IMR-90 (cell line): ENCODE data around the gene CCL28. TPM values are rescaled to one million over a fixed set of nuclear protein-coding genes. Genes with fewer than 3 reads are reported as not detected.
"Not testable (repeated sequence)": the region's sequence is repeated elsewhere in the genome, so short reads cannot be mapped to it uniquely, and the experiment has no call there.

ENCODE experiments used
- ATAC-seq: fragments of 200-7000 bp; cut with Tn5 transposase; 2 replicates; pipeline ENCODE4 v1.9.1; 2020; ENCODE audit warnings: low read depth, mild to moderate bottlenecking, moderate library complexity
- BruUV-seq: library from RNA; stranded (reverse); fragments of 400-500 nt; replicated peaks from 2 replicates; lab custom pipeline; 2021; lab: Mats Ljungman, UMichigan
- CTCF ChIA-PET: fragments of 300-600 bp; formaldehyde crosslinking; extraction: SDS; loops from one replicate; lab custom pipeline; 2021; ENCODE audit warnings: antibody characterized with exemption; lab: Yijun Ruan, JAX
- POLR2A ChIA-PET: fragments of 300-600 bp; sonication (Branson Sonifier 250); formaldehyde crosslinking; loops from one replicate; lab custom pipeline; 2022; ENCODE audit warnings: antibody characterized with exemption; ENCODE audit not compliant: unreplicated experiment; lab: Charles Lee
- DNase-seq: peaks from one replicate; pipeline ENCODE4 v3.0.0; 2013
- H2AFZ ChIP-seq: replicated peaks from 2 replicates; pipeline ENCODE3; 2013; ENCODE audit warnings: low read length, mild to moderate bottlenecking; ENCODE audit not compliant: poor library complexity
- H2AK5ac ChIP-seq: 2 replicates; pipeline ENCODE4 v1.6.1; 2013; ENCODE audit warnings: low read depth, low read length, inconsistent platforms
- H2AK9ac ChIP-seq: replicated peaks from 2 replicates; pipeline ENCODE3; 2013; ENCODE audit warnings: mild to moderate bottlenecking, low read depth, low read length, moderate library complexity; ENCODE audit not compliant: poor library complexity
- H2BK120ac ChIP-seq: 2 replicates; pipeline ENCODE4 v1.6.1; 2013; ENCODE audit warnings: low read depth, low read length, inconsistent platforms
- H2BK15ac ChIP-seq: 3 replicates; pipeline ENCODE4 v1.6.1; 2013; ENCODE audit warnings: low read depth, low read length, inconsistent platforms
- H2BK20ac ChIP-seq: 2 replicates; pipeline ENCODE4 v1.6.1; 2013; ENCODE audit warnings: low read depth, mild to moderate bottlenecking, inconsistent platforms, low read length, moderate library complexity
- H2BK5ac ChIP-seq: 2 replicates; pipeline ENCODE4 v1.6.1; 2013; ENCODE audit warnings: mild to moderate bottlenecking, low read depth, low read length, inconsistent platforms; ENCODE audit not compliant: poor library complexity, severe bottlenecking
- H3K14ac ChIP-seq: replicated peaks from 2 replicates; pipeline ENCODE4 v1.6.1; 2013; ENCODE audit warnings: low read depth, low read length, inconsistent platforms
- H3K18ac ChIP-seq: 2 replicates; pipeline ENCODE4 v1.6.1; 2013; ENCODE audit warnings: low read depth, low read length, control low read depth
- H3K23ac ChIP-seq: 2 replicates; pipeline ENCODE4 v1.6.1; 2013; ENCODE audit warnings: low read depth, low read length, inconsistent platforms
- H3K27ac ChIP-seq: 2 replicates; pipeline ENCODE4 v1.5.1; 2013; ENCODE audit warnings: mild to moderate bottlenecking, control low read depth, low read length; ENCODE audit not compliant: insufficient read depth
- H3K27me3 ChIP-seq: 2 replicates; pipeline ENCODE4 v1.6.1; 2013; ENCODE audit warnings: low read length; ENCODE audit not compliant: control insufficient read depth, insufficient read depth
- H3K36me3 ChIP-seq: 2 replicates; pipeline ENCODE4 v1.6.1; 2013; ENCODE audit warnings: low read length, mixed read lengths; ENCODE audit not compliant: control insufficient read depth, insufficient read depth
- H3K4ac ChIP-seq: 2 replicates; pipeline ENCODE4 v1.6.1; 2013; ENCODE audit warnings: low read depth, low read length, inconsistent platforms
- H3K4me1 ChIP-seq: 2 replicates; pipeline ENCODE4 v1.6.1; 2013; ENCODE audit warnings: low read length, mixed read lengths; ENCODE audit not compliant: control insufficient read depth, insufficient read depth
- H3K4me2 ChIP-seq: 2 replicates; pipeline ENCODE4 v1.6.1; 2013; ENCODE audit warnings: low read depth, mild to moderate bottlenecking, control low read depth, low read length, moderate library complexity
- H3K4me3 ChIP-seq: 2 replicates; pipeline ENCODE4 v1.5.1; 2013; ENCODE audit warnings: low read depth, mild to moderate bottlenecking, control low read depth, low read length, moderate library complexity; ENCODE audit not compliant: insufficient read depth
- H3K56ac ChIP-seq: 2 replicates; pipeline ENCODE4 v1.6.1; 2013; ENCODE audit warnings: low read length, inconsistent platforms; ENCODE audit not compliant: insufficient read depth; ENCODE audit errors: extremely low read depth
- H3K79me1 ChIP-seq, 2 experiments: 2 replicates each; pipeline ENCODE4 v1.6.1; 2013; ENCODE audit warnings: low read length in 2 of 2, inconsistent platforms in 1 of 2, low read depth in 1 of 2
- H3K9ac ChIP-seq: 2 replicates; pipeline ENCODE4 v1.6.1; 2013; ENCODE audit warnings: low read depth, low read length, control low read depth
- H3K9me1 ChIP-seq: 2 replicates; pipeline ENCODE4 v1.6.1; 2013; ENCODE audit warnings: low read length, inconsistent platforms; ENCODE audit not compliant: insufficient read depth
- H3K9me3 ChIP-seq: 2 replicates; pipeline ENCODE4 v1.6.1; 2013; ENCODE audit warnings: low read length; ENCODE audit not compliant: control insufficient read depth, insufficient read depth
- H4K20me1 ChIP-seq: 2 replicates; pipeline ENCODE4 v1.6.1; 2013; ENCODE audit warnings: low read length, inconsistent platforms; ENCODE audit not compliant: insufficient read depth
- H4K5ac ChIP-seq: 2 replicates; pipeline ENCODE4 v1.6.1; 2013; ENCODE audit warnings: mild to moderate bottlenecking, low read depth, low read length, control low read depth
- H4K8ac ChIP-seq, 2 experiments: 2 replicates each; pipeline ENCODE4 v1.6.1; 2013; ENCODE audit warnings: low read depth in 2 of 2, low read length in 2 of 2, control low read depth in 1 of 2, inconsistent platforms in 1 of 2
- H4K91ac ChIP-seq: 2 replicates; pipeline ENCODE4 v1.6.1; 2013; ENCODE audit warnings: low read depth, low read length, inconsistent platforms; ENCODE audit not compliant: insufficient read depth
- CTCF ChIP-seq: conservative IDR thresholded peaks from 2 replicates; pipeline ENCODE4 v1.5.1; 2012; ENCODE audit warnings: mild to moderate bottlenecking, low read depth, low read length, improper control_type of control experiment
- WGBS, 2 experiments: methylation state at CpG; one replicate each; pipeline versions ENCODE4 v1.1.5 to v1.1.7; 2013; ENCODE audit warnings: missing lambda C conversion rate in 2 of 2; ENCODE audit not compliant: insufficient read length in 1 of 2; ENCODE audit errors: extremely low coverage in 2 of 2; 5-methylcytosine and 5-hydroxymethylcytosine counted together
- dilution Hi-C: fragments of 300-500 bp; cut with HindIII; formaldehyde crosslinking; loops from one replicate; pipeline ENCODE4 v1.14.3; 2018; ENCODE audit warnings: low sequenced_read_pairs; ENCODE audit not compliant: unreplicated experiment
- in situ Hi-C: fragments of 300-500 bp; cut with MboI; formaldehyde crosslinking; loops from 3 replicates; pipeline ENCODE4 v1.14.3; 2019; ENCODE audit warnings: low sequenced_read_pairs, inconsistent platforms, mixed read lengths
- intact Hi-C: fragments of 100-400 bp; cut with micrococcal nuclease; formaldehyde crosslinking; loops from 2 replicates; pipeline ENCODE4 v1.10.0; 2022
- polyA plus RNA-seq, 3 experiments: library from polyadenylated mRNA; depleted of rRNA; stranded (reverse); fragments of >200 nt; gene quantifications; 2 replicates each; pipeline ENCODE4 v1.2.3, GENCODE V29; 2012; ENCODE audit warnings: low replicate concordance in 1 of 3
- total RNA-seq: library from RNA; depleted of rRNA; stranded (reverse); fragments of >200 nt; gene quantifications from 2 replicates; pipeline ENCODE4 v1.2.3, GENCODE V29; 2012

The CCL28 gene
- total and polyA plus RNA-seq, 2 of the 4 experiments (the other 2 are of a cell fraction) = under 0.01 to 0.02 TPM

- in situ Hi-C loops = no loop called here
Measured at GRCh38 chr5:43409809-43410271, 2.4 kb downstream of the CCL28 start.

GRCh38 chr5:43402524-43403066, 9.6 kb downstream of the CCL28 start:
- H3K9ac ChIP-seq, ATAC-seq, H4K8ac ChIP-seq, H4K5ac ChIP-seq, H3K79me1 ChIP-seq, H3K27ac ChIP-seq, H3K9me3 ChIP-seq, H2BK15ac ChIP-seq, H3K56ac ChIP-seq, H2BK120ac ChIP-seq, BruUV-seq, POLR2A ChIA-PET, H4K91ac ChIP-seq, H2AFZ ChIP-seq, H3K9me1 ChIP-seq, H4K20me1 ChIP-seq, H3K36me3 ChIP-seq, H3K4me3 ChIP-seq, H2AK9ac ChIP-seq, H3K14ac ChIP-seq, DNase-seq, H3K4ac ChIP-seq, H2BK5ac ChIP-seq, H2BK20ac ChIP-seq, H2AK5ac ChIP-seq, H3K23ac ChIP-seq, H3K4me2 ChIP-seq, H3K27me3 ChIP-seq, H3K4me1 ChIP-seq, in situ Hi-C loops, dilution Hi-C loops, H3K18ac ChIP-seq: not testable (repeated sequence)
- 77% methylated on average over 8 of the region's 16 CpGs; no CpG with 5 or more reads in 1 of the 2 experiments for WGBS, 2 experiments
- intact Hi-C loops = loop anchor here (5.0 kb wide), 1 partner anchor 1370 kb away; no protein-coding TSS in a partner anchor
- CTCF ChIA-PET = interaction anchor here (0.9 kb wide), 1 partner anchor 9 kb away, joined by 6 read pairs; the partner anchor contains the start of gene CCL28

More at GRCh38 chr5:43409809-43410271, 2.4 kb downstream of the CCL28 start:
- H2BK5ac ChIP-seq = no peak overlapping the region
- H4K91ac ChIP-seq = no peak overlapping the region
- 0 out of 2 replicates have a peak, but pooled peaks cover 2% of the 10 kb centered on the region for H3K27me3 ChIP-seq
- no peak overlapping the region for H3K4me3 ChIP-seq
- intact Hi-C loops (no loop called here), dilution Hi-C loops (no loop called here)
- ATAC-seq (no peak), DNase-seq (no peak)
- H4K8ac ChIP-seq = no peak overlapping the region
- no peak overlapping the region for H3K4ac ChIP-seq
- no peak for TF ChIP-seq CTCF
- CTCF ChIA-PET = no interaction called here
- H3K4me2 ChIP-seq = no peak overlapping the region
- H3K23ac ChIP-seq = no peak overlapping the region
- H3K14ac ChIP-seq = no peak overlapping the region
- no peak overlapping the region for H2AFZ ChIP-seq
- no peaks in the 10 kb centered on the region for H3K9me1 ChIP-seq
- no peak overlapping the region for H2BK120ac ChIP-seq
- H3K9ac ChIP-seq = no peak overlapping the region
- H2BK20ac ChIP-seq = no peak overlapping the region
- no peak overlapping the region for H3K56ac ChIP-seq
- no peak overlapping the region for H2AK5ac ChIP-seq
- no peak overlapping the region for H3K18ac ChIP-seq
- H4K20me1 ChIP-seq = no peaks in the 10 kb centered on the region
- H3K27ac ChIP-seq = no peak overlapping the region
- no peak overlapping the region for H4K5ac ChIP-seq
- no peak overlapping the region for H2BK15ac ChIP-seq
- no TSS peak for BruUV-seq
- no peaks in the 10 kb centered on the region for H3K36me3 ChIP-seq
- POLR2A ChIA-PET = no interaction called here
- no peaks in the 10 kb centered on the region for H3K79me1 ChIP-seq
- H2AK9ac ChIP-seq = no peak overlapping the region
- no CpG with 5 or more reads among the region's 2 CpGs for WGBS, 2 experiments
- no peaks in the 10 kb centered on the region for H3K9me3 ChIP-seq
- no peaks in the 10 kb centered on the region for H3K4me1 ChIP-seq
